NOMO-1 (cell line): Measurements from ENCODE around the gene SCO2.
A peak's percentile ranks its signal among the peaks of the same experiment; 100 is the strongest.
"Not testable (repeated sequence)": the region's sequence is repeated elsewhere in the genome, so short reads cannot be mapped to it uniquely, and the experiment has no call there.

Source experiments
- DNase-seq, 2 experiments: peaks; one replicate each; lab custom pipeline; 2025; ENCODE audit not compliant: unreplicated experiment in 2 of 2; lab: John Stamatoyannopoulos, UW

Gene SCO2

DNA sequence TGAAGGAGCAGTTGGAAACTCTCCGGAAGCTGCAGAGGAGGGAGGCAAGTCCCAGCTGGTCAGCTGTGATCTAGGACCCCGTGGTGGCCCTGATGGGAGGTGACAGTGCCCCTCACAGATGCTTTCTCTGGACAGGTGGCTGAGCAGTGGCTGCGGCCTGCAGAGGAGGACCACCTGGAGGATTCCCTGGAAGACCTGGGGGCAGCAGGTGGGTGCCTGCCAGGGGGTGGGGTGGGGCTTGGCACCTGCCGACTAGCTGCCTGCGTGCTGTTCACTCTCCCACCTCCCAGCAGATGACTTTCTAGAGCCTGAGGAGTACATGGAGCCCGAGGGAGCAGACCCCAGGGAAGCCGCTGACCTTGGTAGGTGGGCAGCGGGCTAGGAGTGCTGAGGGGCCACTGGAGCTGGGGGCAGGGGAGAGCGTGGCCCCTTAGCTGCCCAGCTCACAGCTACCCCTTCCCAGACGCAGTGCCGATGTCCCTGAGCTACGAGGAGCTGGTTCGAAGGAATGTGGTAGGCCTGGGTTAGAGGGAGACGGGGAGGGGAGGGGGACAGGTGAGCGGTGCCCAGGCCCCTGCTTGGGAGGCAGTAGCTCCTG lies 3.1 kb downstream of the SCO2 start:
- no peak for DNase-seq

DNA sequence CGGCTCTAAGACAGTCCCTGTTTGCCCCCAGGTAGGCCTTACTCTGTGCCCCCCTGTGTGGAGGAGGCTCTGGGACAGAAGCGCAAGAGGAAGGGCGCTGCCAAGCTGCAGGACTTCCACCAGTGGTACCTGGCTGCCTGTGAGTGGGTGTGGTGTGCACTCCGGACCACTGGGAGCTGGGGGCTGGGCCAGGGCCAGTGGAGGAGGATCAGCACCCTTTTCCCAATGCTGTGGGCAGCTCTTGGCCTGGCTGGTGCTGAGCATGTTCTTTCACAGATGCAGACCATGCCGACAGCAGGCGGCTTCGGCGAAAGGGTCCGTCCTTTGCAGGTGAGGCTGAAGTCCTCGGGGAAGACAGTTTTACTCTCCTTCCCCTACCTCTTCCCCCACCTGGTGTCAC lies 3.7 kb downstream of the SCO2 start:
- no peak for DNase-seq

DNA sequence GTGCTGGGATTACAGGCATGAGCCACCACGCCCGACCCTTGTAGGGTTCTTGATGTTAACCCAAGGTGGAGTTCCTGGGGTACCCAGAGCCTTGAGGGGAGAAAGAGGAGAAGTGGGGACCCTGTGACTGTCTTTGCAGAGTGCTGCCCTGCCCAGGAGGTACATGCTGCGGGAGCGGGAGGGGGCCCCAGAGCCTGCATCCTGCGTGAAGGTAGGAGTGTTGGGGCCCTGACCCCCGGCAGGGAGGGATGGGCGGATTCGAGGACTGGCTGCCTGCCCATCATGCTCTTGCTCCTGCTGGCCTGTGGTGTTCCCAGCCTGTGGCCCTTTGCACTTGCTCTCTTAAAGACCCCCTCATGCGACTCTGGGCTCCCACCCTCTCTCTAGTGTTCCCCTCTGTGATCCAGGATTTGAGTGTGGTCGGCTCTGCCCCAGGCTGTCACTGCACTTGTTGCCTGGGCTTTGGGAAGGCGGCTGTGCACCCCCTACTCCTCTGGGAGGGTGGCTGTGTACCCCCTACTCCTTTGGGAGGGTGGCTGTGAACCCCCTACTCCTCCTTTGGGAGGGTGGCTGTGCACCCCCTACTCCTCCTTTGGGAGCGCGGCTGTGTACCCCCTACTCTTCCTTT lies 4.5 kb downstream of the SCO2 start:
- no peak for DNase-seq

GRCh38 chr22:50520184-50520583 lies 5.2 kb downstream of the SCO2 start:
- not testable (repeated sequence) for DNase-seq

- DNase-seq, result no peak
Observed at GRCh38 chr22:50519151-50519550, 6.2 kb downstream of the SCO2 start.

GRCh38 chr22:50518606-50519005 lies 6.8 kb downstream of the SCO2 start:
- DNase-seq, result no peak

DNA sequence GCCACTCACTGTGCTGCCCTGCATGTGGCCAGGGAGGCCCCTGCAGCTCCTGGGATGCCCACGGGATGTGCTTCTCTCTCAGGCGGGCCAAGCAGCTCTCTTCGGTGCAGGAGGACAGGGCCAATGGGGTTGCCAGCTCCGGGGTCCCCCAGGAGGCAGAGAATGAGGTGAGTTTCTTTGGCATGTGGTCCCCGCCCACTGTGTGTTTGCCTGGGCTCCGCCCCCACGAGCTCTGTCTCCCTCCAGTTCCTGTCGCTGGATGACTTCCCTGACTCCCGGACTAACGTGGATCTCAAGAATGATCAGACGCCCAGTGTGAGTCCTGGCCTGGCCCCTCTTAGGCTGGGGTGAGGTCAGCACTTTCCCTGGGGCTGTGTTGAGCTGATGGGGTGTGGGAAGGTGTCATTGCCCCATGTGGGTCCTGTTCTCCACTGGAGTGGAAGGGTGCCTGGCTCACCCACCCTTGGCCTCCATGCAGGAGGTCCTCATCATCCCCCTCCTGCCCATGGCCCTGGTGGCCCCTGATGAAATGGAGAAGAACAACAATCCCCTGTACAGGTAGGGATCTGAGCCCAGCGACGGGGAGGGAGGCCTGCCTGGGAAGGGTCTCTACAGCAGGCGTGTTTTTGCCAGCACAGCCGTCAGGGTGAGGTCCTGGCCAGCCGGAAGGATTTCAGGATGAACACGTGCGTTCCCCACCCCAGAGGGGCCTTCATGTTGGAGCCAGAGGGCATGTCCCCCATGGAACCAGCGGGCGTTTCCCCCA lies 7.7 kb downstream of the SCO2 start:
- DNase-seq, result no peak

- DNase-seq, result no peak
Observed at GRCh38 chr22:50516891-50517290, 8.5 kb downstream of the SCO2 start.

GRCh38 chr22:50516068-50516467 lies 9.3 kb downstream of the SCO2 start:
- DNase-seq, result no peak

- no peak for DNase-seq
Observed at GRCh38 chr22:50513175-50513574, 12.2 kb downstream of the SCO2 start.

DNA sequence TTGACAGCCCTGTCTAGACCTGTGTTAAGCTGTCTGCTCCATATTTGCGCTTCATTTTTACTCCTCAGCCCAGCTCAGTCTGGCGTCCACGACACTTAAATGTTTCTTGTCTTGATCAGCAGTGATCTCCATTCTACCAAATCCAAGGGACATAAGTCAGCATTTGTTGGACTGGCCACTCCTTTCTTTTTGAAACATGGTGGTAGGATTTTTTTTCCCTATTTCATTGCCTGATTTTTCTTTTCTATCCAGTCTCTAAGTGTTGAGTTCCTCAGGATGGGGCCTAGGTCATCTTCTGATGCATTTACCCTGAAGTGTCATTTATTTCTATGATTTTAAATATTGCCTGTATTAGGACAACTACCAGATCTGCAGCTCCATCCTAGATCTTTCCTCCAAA lies 16.5 kb downstream of the SCO2 start:
- DNase-seq, result no peak

- peak; percentile 90 to 95 for DNase-seq
Observed at GRCh38 chr22:50507991-50508884, 17.2 kb downstream of the SCO2 start, which contains the start of gene NCAPH2. NCAPH2 (plus strand) TSS chr22:50508224; CDS start chr22:50508338, 114 bp downstream.

DNA sequence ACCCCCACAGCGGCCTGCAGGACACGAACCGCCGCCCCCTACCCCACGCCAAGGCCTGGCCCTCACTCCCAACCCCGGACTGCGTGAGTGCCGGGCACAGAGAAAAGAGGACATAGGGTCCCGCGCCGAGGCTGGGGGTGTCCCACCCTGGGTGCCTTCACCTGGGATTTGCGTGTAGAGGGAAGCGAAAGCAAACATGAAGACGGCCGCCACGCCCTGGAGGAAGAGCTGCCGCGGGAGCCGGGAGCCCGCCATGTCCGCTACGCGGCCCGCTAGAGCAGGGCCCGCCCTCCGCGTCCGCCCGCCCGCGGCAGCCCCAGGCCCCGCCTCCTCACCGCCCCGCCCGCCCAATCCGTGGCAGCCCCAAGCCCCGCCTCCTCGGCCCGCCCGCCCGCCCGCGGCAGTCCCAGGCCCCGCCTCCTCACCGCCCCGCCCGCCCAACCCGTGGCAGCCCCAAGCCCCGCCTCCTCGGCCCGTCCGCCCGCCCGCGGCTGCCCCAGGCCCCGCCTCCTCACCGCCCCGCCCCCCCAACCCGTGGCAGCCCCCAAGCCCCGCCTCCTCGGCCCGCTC lies 17.9 kb downstream of the SCO2 start, which contains the start of gene LMF2:
LMF2 (minus strand) TSS at position 282 of the 570 bp plus-strand sequence; CDS start at position 255, 27 bp downstream.
- DNase-seq, result peak; percentile 81 to 95

GRCh38 chr22:50506611-50507420 lies 18.6 kb downstream of the SCO2 start:
- DNase-seq, result no peak

DNA sequence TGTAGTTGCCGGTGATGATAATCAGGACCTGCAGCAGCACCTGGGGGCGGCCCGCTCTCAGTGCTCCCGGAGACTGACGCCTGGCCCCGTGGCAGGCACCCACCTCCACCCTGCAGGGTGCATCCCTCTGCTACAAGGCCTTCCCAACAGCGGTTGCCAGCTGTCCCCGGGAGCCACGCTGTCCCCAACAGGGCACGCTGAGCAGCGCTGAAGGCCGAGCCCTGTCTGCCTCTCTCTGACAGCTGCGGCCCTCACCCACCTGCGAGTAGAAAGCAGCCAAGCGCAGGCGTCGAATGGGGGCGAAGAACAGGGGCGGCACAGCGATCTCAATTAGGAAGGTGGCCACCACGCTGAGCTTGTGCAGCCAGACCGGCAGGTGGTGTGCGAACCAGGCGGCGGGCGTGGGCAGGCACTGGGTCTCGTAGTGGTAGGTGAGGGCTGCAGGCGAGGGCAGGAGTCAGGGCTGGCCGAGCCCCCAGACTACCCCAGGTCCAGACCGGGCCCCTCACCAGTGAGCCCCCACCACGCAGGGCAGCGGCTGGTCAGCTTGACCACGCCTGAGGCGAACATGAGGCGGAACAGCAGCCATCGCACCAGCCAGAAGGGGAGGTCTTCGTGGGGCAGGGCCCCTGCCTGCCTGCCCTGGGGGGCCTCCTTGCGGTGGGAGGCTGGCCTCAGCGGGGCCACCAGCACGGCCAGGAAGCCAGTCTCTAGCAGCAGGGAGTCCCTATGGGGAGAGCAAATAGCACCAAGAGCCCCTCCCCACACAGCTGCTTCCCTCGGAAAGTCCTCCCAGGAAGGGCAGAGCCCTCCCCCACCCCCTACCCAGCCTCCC lies 19.4 kb downstream of the SCO2 start:
- DNase-seq, result no peak

DNA sequence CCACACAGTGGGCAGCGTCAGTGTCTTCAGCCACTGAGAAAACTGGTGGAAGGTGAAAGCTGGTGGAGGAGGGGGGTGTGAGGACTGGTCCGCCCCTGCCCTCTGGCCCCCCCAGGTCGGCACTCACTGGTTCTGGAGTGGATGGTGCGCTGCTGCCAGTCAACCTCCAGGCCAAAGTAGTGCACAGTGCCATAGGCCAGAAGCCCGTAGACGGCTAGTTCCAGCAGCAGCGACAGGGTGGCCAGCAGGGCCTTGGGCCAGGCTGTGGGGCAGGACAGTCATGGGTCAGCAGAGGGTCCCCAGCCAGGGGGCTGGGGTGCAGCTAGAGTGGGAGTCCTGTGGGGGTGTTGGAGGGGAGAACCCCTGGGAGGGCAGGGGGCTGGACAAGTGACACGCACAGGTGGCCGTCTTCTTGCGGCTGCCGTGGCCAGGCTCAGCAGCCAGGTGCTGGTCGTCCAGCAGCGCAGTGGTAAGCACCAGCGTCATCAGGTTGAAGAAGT lies 20.1 kb downstream of the SCO2 start:
- DNase-seq, result no peak

DNA sequence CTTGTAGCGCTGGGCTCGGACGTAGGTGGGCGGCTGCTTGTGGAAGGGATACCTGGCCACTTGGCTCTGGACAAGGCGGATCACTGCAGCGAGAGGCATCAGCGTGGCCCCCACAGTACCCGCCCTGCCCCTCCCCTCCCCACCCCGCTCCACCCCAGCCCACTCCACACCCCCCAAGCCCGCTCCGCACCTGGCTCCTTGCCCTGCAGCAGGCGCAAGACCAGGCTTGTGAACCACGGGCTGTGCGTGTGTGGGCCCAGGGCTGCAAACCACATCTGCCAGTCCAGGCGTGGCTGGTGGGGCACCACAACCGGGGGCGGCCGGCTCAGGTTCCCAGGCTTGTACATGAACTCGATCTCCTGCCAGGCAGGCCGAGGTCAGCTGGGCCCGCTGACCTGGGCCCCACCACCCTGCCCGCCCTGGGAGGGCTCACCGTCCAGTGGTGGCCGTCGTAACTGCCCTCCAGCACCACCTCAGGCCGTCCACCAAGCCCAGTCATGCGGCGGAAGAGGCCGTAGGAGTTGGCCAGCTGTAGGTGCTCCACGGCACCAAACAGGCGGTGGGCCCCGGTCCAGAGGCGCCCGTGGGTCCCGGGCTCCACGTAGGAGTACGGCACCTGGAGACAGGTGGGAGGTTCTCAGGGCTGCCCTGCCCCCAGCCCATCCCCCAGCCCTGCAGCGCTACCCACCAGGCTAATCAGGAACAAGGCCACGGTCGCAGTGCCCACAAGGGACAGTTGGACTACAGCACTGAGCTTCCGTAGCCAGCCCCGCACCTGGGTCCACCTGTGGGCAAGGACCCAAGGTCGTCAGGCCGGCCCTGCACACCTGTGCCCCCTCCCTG lies 20.8 kb downstream of the SCO2 start:
- no peak for DNase-seq
